Loucy (cell line): ENCODE results near the gene MEGF8.

ENCODE experiments used
- CTCF ChIP-seq: fragments of 200-600 bp; sonication (generic); conservative IDR thresholded peaks from 2 replicates; pipeline ENCODE4 v1.5.1; 2014; ENCODE audit warnings: mild to moderate bottlenecking, antibody characterized with exemption, low read length
- EZH2phosphoT487 ChIP-seq: fragments of 200-600 bp; IDR thresholded peaks from 2 replicates; pipeline ENCODE4 v1.6.1; 2018; ENCODE audit warnings: antibody characterized with exemption, mild to moderate bottlenecking, moderate library complexity, borderline replicate concordance

- TF ChIP-seq CTCF: no peak
- TF ChIP-seq EZH2phosphoT487: no peak
These were observed 47.5 kb upstream of the MEGF8 start for GRCh38 chr19:42277821-42278451.
